ENCODE data around the gene UNC93A.

DNA sequence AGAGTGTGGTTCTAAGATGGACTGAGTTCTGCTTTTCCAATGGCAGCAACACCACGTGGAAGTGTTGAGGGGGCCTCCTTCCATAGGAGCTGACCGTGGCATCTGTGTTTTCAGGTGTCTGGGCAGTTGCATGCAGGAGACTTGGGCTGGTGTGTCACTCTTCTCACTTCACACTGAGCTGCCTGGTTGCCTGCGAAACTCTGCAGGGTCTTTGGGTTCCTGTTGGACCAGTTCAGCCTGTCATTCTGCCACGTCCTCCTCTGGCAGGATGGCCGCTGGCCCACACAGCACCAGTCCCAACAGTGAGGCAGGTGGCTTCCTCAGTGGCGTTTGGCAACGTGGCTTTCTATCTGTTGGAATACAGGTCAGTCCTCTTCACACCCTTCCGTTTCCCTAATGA is 16.1 kb upstream of the UNC93A start:
- TF ChIP-seq, protein P1, sequence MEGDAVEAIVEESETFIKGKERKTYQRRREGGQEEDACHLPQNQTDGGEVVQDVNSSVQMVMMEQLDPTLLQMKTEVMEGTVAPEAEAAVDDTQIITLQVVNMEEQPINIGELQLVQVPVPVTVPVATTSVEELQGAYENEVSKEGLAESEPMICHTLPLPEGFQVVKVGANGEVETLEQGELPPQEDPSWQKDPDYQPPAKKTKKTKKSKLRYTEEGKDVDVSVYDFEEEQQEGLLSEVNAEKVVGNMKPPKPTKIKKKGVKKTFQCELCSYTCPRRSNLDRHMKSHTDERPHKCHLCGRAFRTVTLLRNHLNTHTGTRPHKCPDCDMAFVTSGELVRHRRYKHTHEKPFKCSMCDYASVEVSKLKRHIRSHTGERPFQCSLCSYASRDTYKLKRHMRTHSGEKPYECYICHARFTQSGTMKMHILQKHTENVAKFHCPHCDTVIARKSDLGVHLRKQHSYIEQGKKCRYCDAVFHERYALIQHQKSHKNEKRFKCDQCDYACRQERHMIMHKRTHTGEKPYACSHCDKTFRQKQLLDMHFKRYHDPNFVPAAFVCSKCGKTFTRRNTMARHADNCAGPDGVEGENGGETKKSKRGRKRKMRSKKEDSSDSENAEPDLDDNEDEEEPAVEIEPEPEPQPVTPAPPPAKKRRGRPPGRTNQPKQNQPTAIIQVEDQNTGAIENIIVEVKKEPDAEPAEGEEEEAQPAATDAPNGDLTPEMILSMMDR (conservative IDR thresholded peaks at IDR 0.05; ENCODE audit: low read depth, low read length), result no peak
- TF ChIP-seq EZH2 (IDR thresholded peaks at IDR 0.05; ENCODE audit: borderline replicate concordance, low read depth, low read length, poor library complexity, severe bottlenecking), result no peak

Data from A673 (cell line).